WTC11 (cell line): ENCODE data around the gene ALKBH4. TPM values are rescaled to one million over a fixed set of nuclear protein-coding genes. Genes with fewer than 3 reads are reported as not detected.

Source experiments
- ATAC-seq: fragments of 200-7000 bp; cut with Tn5 transposase; 2 replicates; pipeline ENCODE4 v1.10.0; 2021; ENCODE audit warnings: mild to moderate bottlenecking, moderate library complexity
- CTCF ChIA-PET: fragments of 300-600 bp; sonication (Branson Sonifier 250); formaldehyde crosslinking; loops from one replicate; lab custom pipeline; 2021; ENCODE audit warnings: antibody characterized with exemption; lab: Charles Lee
- POLR2A ChIA-PET: fragments of 350-600 bp; sonication (Branson Sonifier 250); formaldehyde crosslinking; loops from one replicate; lab custom pipeline; 2021; ENCODE audit warnings: antibody characterized with exemption; lab: Charles Lee
- DNase-seq: peaks from one replicate; pipeline ENCODE4 v3.0.0; 2021; ENCODE audit warnings: low spot score
- H3K27ac Mint-ChIP-seq: 2 replicates; pipeline ENCODE4 v1.8.0; 2021; ENCODE audit warnings: mixed read lengths
- H3K27me3 Mint-ChIP-seq: 2 replicates; pipeline ENCODE4 v1.8.0; 2021; ENCODE audit warnings: low read depth, mild to moderate bottlenecking, moderate library complexity, mixed read lengths
- H3K36me3 Mint-ChIP-seq: 2 replicates; pipeline ENCODE4 v1.8.0; 2021; ENCODE audit warnings: mixed read lengths
- H3K4me1 Mint-ChIP-seq: 2 replicates; pipeline ENCODE4 v1.8.0; 2022; ENCODE audit warnings: mixed read lengths
- H3K4me3 Mint-ChIP-seq: 2 replicates; pipeline ENCODE4 v1.8.0; 2021; ENCODE audit warnings: mild to moderate bottlenecking, moderate library complexity, mixed read lengths
- H3K9me3 Mint-ChIP-seq: 2 replicates; pipeline ENCODE4 v1.8.0; 2021; ENCODE audit warnings: mixed read lengths
- AR ChIP-seq: fragments of 250-450 bp; sonication (Bioruptor Pico); IDR thresholded peaks from 2 replicates; pipeline ENCODE4 v1.9.0; 2021; ENCODE audit warnings: mild to moderate bottlenecking
- ATF3 ChIP-seq: sonication (generic); formaldehyde crosslinking; conservative IDR thresholded peaks from 2 replicates; pipeline ENCODE4 v1.8.1; 2022; ENCODE audit warnings: mild to moderate bottlenecking, missing genetic modification reagents
- ATF6 ChIP-seq: sonication (generic); formaldehyde crosslinking; IDR thresholded peaks from 2 replicates; pipeline ENCODE4 v1.8.1; 2023; ENCODE audit warnings: mild to moderate bottlenecking, missing genetic modification reagents
- CREM ChIP-seq: sonication (generic); formaldehyde crosslinking; IDR thresholded peaks from 2 replicates; pipeline ENCODE4 v1.8.1; 2022; ENCODE audit warnings: mild to moderate bottlenecking, missing genetic modification reagents, moderate library complexity
- GABPB1 ChIP-seq: sonication (generic); formaldehyde crosslinking; IDR thresholded peaks from 2 replicates; pipeline ENCODE4 v1.8.1; 2023; ENCODE audit warnings: mild to moderate bottlenecking, missing genetic modification reagents
- GTF2I ChIP-seq: fragments of 250-450 bp; sonication (Bioruptor Pico); conservative IDR thresholded peaks from 2 replicates; pipeline ENCODE4 v1.4.0; 2021; ENCODE audit warnings: mild to moderate bottlenecking
- IRF1 ChIP-seq: sonication (generic); formaldehyde crosslinking; IDR thresholded peaks from 2 replicates; pipeline ENCODE4 v1.8.0; 2023; ENCODE audit warnings: missing genetic modification reagents
- IRF2 ChIP-seq: sonication (generic); formaldehyde crosslinking; IDR thresholded peaks from 2 replicates; pipeline ENCODE4 v1.8.0; 2022; ENCODE audit warnings: low read depth, missing genetic modification reagents, borderline replicate concordance
- MXD4 ChIP-seq: fragments of 250-450 bp; sonication (Bioruptor Pico); IDR thresholded peaks from 2 replicates; pipeline ENCODE4 v1.8.0; 2021; ENCODE audit warnings: mild to moderate bottlenecking, moderate library complexity, borderline replicate concordance
- NFATC4 ChIP-seq: fragments of 250-450 bp; sonication (Bioruptor Pico); IDR thresholded peaks from 2 replicates; pipeline ENCODE4 v1.9.0; 2021; ENCODE audit warnings: mild to moderate bottlenecking
- NR2C2 ChIP-seq: sonication (generic); formaldehyde crosslinking; IDR thresholded peaks from 2 replicates; pipeline ENCODE4 v1.8.0; 2022; ENCODE audit warnings: mild to moderate bottlenecking, missing genetic modification reagents
- SMAD3 ChIP-seq: sonication (generic); formaldehyde crosslinking; IDR thresholded peaks from 2 replicates; pipeline ENCODE4 v1.8.0; 2022; ENCODE audit warnings: missing genetic modification reagents, mild to moderate bottlenecking, borderline replicate concordance
- STAT6 ChIP-seq: sonication (generic); formaldehyde crosslinking; conservative IDR thresholded peaks from 2 replicates; pipeline ENCODE4 v1.8.1; 2023; ENCODE audit warnings: mild to moderate bottlenecking, low read depth, missing genetic modification reagents, moderate library complexity
- TCF7 ChIP-seq: sonication (generic); formaldehyde crosslinking; IDR thresholded peaks from 2 replicates; pipeline ENCODE4 v1.8.0; 2022; ENCODE audit warnings: mild to moderate bottlenecking, low read depth, missing genetic modification reagents, moderate library complexity
- ZBTB21 ChIP-seq: sonication (generic); formaldehyde crosslinking; IDR thresholded peaks from 2 replicates; pipeline ENCODE4 v1.8.1; 2023; ENCODE audit warnings: mild to moderate bottlenecking, missing genetic modification reagents, borderline replicate concordance
- ZNF423 ChIP-seq: fragments of 250-450 bp; sonication (Bioruptor Pico); IDR thresholded peaks from 2 replicates; pipeline ENCODE4 v2.1.2; 2022; ENCODE audit warnings: mild to moderate bottlenecking, moderate library complexity
- ZSCAN18 ChIP-seq: fragments of 250-450 bp; sonication (Bioruptor Pico); IDR thresholded peaks from 2 replicates; pipeline ENCODE4 v2.1.2; 2022; ENCODE audit warnings: mild to moderate bottlenecking, moderate library complexity
- total RNA-seq: library from RNA; stranded (reverse); gene quantifications from 3 replicates; pipeline ENCODE4 v1.2.3, GENCODE V29; 2021
- TF ChIP-seq, protein P1 (sequence below): sonication (generic); formaldehyde crosslinking; IDR thresholded peaks from 2 replicates; pipeline ENCODE4 v1.8.1; 2023; ENCODE audit warnings: mild to moderate bottlenecking, missing genetic modification reagents, moderate library complexity
- TF ChIP-seq, protein P2 (sequence below): sonication (generic); formaldehyde crosslinking; IDR thresholded peaks from 2 replicates; pipeline ENCODE4 v1.8.0; 2022; ENCODE audit warnings: mild to moderate bottlenecking, missing genetic modification reagents
- TF ChIP-seq, protein P3 (sequence below): sonication (generic); formaldehyde crosslinking; IDR thresholded peaks from 2 replicates; pipeline ENCODE4 v1.8.0; 2022; ENCODE audit warnings: missing genetic modification reagents

Gene ALKBH4
- total RNA-seq, 1 experiment from 2014 or later: 20.4 TPM

- Mint-ChIP-seq H3K4me3 (no peak overlapping the region), H3K27ac (peak overlapping the region; percentile 60; the same call in 1 of the 2 replicates), H3K9me3 (no peaks in the 10 kb centered on the region), H3K4me1 (no peaks in the 10 kb centered on the region), H3K36me3 (peaks cover 3% of the 10 kb centered on the region; the same call in 1 of the 2 replicates), H3K27me3 (no peaks in the 10 kb centered on the region)
- ATAC-seq: no peak
- TF ChIP-seq ATF3 (CRISPR knock-in tag) (no peak), SMAD3 (CRISPR knock-in tag) (no peak), GTF2I (CRISPR knock-in tag) (no peak), NFATC4 (CRISPR knock-in tag) (no peak), IRF2 (no peak), CREM (CRISPR knock-in tag) (no peak), ZBTB21 (CRISPR knock-in tag) (no peak), NR2C2 (CRISPR knock-in tag) (no peak), AR (CRISPR knock-in tag) (no peak), ZNF423 (CRISPR knock-in tag) (no peak), ATF6 (CRISPR knock-in tag) (no peak), MXD4 (CRISPR knock-in tag) (no peak), IRF1 (no peak), GABPB1 (CRISPR knock-in tag) (no peak), TCF7 (no peak)
- ChIA-PET CTCF (no interaction called here), POLR2A (no interaction called here)
- no peak for DNase-seq
Measured at GRCh38 chr7:102472126-102473041, 7.7 kb upstream of the ALKBH4 start.

DNA sequence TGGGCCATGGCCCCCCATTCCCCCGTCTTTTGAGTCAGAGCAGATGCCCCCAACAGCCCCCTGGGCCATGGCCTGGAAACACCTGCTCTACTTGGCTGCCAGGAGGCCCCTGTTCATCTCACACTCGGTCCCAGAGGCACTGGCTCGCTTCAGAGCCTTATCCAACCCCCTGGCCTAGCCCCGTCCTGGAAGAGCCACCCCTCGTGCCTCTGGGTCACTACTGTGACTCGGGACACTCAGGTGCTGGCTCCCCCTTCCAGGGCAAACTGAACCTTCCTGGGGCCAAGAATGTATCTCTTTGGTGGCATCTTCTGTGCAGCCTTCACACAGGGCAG, 7.1 kb upstream of the ALKBH4 start:
- ATAC-seq: no peak
- Mint-ChIP-seq H3K9me3 (no peaks in the 10 kb centered on the region), H3K27ac (no peak overlapping the region), H3K36me3 (peaks cover 3% of the 10 kb centered on the region; the same call in 1 of the 2 replicates), H3K27me3 (no peaks in the 10 kb centered on the region), H3K4me1 (no peaks in the 10 kb centered on the region), H3K4me3 (no peak overlapping the region)
- no peak for DNase-seq
- CTCF ChIA-PET: no interaction called here
- POLR2A ChIA-PET: no interaction called here
- TF ChIP-seq ZSCAN18 (CRISPR knock-in tag) (no peak), GABPB1 (CRISPR knock-in tag) (no peak), STAT6 (CRISPR knock-in tag) (no peak)
- TF ChIP-seq, protein P1, sequence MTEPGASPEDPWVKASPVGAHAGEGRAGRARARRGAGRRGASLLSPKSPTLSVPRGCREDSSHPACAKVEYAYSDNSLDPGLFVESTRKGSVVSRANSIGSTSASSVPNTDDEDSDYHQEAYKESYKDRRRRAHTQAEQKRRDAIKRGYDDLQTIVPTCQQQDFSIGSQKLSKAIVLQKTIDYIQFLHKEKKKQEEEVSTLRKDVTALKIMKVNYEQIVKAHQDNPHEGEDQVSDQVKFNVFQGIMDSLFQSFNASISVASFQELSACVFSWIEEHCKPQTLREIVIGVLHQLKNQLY (CRISPR knock-in tag): no peak
- TF ChIP-seq, protein P2, sequence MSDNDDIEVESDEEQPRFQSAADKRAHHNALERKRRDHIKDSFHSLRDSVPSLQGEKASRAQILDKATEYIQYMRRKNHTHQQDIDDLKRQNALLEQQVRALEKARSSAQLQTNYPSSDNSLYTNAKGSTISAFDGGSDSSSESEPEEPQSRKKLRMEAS (CRISPR knock-in tag): no peak
- TF ChIP-seq, protein P3, sequence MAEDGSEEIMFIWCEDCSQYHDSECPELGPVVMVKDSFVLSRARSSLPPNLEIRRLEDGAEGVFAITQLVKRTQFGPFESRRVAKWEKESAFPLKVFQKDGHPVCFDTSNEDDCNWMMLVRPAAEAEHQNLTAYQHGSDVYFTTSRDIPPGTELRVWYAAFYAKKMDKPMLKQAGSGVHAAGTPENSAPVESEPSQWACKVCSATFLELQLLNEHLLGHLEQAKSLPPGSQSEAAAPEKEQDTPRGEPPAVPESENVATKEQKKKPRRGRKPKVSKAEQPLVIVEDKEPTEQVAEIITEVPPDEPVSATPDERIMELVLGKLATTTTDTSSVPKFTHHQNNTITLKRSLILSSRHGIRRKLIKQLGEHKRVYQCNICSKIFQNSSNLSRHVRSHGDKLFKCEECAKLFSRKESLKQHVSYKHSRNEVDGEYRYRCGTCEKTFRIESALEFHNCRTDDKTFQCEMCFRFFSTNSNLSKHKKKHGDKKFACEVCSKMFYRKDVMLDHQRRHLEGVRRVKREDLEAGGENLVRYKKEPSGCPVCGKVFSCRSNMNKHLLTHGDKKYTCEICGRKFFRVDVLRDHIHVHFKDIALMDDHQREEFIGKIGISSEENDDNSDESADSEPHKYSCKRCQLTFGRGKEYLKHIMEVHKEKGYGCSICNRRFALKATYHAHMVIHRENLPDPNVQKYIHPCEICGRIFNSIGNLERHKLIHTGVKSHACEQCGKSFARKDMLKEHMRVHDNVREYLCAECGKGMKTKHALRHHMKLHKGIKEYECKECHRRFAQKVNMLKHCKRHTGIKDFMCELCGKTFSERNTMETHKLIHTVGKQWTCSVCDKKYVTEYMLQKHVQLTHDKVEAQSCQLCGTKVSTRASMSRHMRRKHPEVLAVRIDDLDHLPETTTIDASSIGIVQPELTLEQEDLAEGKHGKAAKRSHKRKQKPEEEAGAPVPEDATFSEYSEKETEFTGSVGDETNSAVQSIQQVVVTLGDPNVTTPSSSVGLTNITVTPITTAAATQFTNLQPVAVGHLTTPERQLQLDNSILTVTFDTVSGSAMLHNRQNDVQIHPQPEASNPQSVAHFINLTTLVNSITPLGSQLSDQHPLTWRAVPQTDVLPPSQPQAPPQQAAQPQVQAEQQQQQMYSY (CRISPR knock-in tag): no peak
